NCI-H1417 (cell line): Measurements from ENCODE around the gene COMMD1.
"Not testable (repeated sequence)": the region's sequence is repeated elsewhere in the genome, so short reads cannot be mapped to it uniquely, and the experiment has no call there.

Experiments used
- DNase-seq, 3 experiments: peaks; one replicate each; lab custom pipeline; 2025; lab: John Stamatoyannopoulos, UW

COMMD1 gene

DNA sequence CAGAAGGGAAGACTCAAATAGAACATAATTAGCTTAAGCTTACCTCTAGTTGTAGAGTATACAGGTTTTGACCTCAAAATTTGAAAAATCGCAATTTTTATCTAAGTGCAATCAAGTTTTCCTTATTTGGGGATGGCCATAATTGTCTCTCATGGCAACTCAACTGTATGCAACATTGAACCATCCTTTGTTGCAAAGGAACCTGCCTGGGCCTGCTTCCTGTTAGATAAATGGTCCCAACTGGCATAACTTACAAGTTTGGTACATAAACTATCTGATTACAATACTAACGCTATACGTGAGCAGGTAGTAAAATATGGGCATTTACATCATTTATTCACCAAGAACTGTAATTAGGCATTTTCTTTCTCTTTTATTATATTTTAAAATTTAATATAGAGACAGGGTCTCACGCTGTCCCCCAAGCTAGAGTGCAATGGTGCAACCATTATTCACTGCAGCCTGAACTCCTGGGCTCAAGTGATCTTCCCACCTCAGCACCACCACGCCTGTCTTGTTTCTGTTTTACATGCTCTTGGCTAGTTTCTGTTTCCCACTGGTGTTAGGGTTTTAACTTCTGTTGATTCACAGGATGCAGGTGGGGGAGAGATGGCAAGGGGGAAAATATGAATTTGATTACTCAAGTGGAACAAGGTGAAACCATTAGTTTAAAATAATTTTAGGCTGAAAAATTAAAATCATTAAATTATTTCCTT, 235.1 kb downstream of the COMMD1 start:
- no peak for DNase-seq

DNA sequence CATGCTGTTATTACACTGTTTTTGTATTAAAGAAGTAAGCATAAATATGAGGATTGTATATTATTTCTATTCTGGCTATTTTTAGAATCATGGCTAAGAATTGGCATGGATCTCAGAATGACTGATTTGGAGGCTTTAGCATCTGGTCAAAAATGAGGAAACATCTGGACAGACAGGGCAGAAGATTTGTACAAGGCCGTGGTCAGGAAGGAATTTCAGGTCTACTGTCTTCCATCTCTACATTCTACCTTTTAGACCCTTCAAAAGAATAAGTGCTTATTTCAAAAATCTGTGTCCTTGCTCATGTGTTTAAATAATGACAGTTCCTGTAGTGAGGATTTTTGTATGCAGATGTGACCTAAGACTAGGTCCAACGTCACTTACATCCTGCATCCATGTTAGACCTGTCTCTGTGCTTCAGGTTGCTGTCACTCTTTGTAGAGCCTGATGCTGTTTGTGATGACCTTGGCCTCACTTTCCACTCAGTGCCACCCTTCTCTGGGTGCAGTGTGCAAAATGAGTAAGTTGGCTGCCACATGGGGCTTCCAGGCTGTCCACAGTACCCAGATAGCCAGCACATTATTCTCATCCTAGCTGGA, 235.8 kb downstream of the COMMD1 start:
- DNase-seq = no peak

DNA sequence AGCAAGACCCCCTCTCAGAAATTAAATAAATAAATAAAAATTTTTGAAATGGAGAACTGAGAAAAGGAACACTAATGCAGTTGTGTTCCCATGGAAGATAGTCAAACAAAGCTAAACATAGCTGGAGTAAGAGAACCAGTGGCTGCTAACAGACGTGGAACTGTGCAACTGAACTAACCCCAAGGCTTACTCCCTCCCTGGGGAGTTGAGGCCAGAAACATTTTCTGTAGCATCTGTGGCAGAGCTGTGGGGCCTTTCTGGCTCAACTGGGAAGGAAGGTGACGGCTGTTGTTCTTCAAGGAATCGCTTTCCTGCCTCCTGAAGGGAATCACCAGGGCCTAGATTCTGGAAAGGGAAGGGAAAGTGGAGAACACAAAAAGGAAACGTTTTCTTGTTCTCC, 236.6 kb downstream of the COMMD1 start:
- DNase-seq = no peak

DNA sequence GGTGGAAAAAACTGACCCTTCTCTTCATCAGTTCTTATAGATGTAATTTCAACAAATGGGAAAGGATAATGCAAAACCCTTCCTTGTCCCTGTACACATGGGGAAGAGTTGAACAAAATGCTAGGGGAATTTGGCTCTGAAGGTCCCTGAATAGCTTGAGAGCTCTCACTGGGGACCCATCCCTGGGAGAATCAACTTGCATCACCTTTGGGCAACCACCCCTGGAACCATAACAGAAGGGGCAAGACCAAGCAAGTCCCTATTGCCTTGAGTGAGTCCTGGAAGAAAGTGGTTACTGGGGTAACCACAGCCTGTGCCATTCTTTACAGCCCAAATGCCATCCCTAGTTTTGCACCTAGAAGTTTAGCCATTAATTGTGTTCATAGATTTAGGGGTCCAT, 238.2 kb downstream of the COMMD1 start:
- DNase-seq = no peak

DNA sequence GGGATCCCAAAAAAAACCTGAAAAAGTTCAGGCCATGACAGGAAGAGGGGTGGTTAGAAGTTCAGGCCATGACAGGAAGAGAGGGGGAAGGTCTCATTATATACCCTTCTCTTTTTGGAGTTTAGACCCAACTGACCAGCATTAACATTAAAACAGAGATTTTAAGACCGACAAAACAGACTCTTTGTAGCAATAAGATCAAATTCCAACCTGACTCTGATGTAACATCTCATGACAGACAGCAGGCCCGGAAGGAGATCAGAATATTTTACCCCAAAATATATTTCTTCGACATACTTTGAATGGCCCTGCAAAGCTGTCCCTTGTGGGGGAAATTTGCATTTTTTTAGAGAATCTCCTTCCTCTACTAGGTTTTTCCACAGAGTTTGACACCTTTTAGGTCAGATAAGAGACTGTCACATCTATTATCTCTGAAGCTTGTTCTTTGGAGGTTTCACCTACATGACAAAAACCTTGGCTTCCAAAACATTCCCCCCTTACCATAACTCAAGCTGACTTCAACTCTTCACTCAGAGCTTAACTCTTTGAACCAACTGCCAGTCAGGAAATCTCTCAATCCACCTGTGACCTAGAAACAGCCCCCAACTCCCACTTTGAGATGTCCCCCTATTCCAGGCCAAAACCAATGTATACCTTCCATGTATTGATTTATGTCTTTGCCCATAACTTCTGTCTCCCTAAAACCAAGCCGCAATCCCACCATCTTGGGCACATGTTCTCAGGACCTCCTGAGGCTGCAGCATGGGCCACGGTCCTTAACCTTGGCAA, 239.4 kb downstream of the COMMD1 start:
- no peak for DNase-seq

DNA sequence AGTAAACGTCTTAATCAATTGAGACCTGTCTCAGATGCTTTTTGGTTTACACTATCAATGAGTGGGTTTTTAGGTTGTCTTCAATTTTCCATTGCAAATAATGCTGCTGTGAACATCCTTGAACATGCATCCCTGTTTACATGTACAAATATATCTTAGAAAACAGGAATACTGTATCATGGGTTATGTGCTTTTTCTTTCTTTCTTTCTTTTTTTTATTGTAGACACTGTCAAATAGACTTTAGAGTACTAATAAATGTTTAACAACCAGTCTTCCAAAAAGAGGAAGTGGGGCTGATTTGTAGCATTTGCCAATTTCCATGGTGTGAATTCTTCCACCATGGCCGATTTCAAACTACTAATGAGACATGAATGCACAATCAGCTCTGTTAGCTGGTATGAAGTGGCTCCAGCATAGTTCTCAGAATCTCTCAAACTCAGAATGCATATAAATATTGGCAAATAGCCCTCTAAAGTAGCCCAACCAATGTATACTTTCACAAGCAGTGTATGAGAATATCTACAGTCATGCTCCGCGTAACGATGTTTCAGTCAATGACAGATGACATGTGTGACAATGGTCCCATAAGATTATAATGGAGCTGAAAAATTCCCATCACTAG, 240.1 kb downstream of the COMMD1 start:
- no peak for DNase-seq

DNA sequence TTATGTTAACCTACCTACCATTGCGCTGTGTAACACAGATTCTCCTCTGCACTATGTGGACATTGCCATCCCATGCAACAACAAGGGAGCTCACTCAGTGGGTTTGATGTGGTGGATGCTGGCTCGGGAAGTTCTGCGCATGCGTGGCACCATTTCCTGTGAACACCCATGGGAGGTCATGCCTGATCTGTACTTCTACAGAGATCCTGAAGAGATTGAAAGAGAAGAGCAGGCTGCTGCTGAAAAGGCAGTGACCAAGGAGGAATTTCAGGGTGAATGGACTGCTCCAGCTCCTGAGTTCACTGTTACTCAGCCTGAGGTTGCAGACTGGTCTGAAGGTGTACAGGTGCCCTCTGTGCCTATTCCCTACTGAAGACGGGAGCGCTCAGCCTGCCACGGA, 241.3 kb downstream of the COMMD1 start:
- not testable (repeated sequence) for DNase-seq

DNA sequence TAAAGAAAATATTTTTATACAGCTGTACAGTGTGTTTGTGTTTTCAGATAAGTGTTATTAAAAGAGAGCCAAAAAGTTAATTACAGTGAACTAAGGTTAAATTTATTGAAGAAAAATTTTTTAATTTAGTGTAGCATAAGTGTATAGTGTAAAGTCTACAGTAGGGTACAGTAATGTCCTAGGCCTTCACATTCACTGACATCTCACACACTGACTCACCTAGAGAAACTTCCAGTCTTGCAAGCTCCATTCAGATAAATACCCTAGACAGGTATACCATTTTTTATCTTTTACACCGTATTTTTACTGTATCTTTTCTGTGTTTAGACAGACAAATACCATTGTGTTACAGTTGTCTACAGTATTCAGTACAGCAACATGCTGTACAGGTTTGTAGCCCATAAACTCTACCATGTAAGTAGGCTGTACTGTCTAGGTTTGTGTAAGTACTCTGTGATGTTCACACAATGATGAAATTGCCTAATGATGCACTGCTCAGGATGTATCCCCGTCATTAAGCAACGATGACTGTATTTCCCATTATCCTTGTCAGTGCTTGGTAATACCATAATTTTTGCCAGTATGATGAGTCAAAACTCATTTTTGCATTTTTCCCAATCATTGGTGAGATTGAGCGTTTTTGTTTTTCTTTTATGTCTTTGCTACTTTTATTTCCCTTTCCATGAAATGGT, 242.3 kb downstream of the COMMD1 start:
- no peak for DNase-seq

DNA sequence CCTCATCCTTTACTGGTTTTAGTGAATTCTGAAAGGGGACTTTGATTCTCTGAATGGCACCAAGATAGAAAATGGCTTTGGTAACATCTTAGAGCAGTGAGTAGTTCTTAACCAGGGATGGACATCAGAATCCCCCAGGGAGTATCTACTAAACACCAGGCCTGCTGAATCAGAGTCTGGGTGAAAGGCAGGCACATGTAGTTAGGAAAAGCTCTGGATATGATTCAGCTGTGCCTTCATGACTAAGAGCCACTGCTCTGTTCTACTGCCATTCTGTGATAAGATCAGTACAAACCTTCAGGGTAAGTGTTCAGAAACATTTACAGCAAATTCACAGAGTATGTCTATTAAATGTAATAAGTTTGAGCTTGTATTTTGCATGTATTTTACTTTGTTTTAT, 244.2 kb downstream of the COMMD1 start:
- DNase-seq = no peak

DNA sequence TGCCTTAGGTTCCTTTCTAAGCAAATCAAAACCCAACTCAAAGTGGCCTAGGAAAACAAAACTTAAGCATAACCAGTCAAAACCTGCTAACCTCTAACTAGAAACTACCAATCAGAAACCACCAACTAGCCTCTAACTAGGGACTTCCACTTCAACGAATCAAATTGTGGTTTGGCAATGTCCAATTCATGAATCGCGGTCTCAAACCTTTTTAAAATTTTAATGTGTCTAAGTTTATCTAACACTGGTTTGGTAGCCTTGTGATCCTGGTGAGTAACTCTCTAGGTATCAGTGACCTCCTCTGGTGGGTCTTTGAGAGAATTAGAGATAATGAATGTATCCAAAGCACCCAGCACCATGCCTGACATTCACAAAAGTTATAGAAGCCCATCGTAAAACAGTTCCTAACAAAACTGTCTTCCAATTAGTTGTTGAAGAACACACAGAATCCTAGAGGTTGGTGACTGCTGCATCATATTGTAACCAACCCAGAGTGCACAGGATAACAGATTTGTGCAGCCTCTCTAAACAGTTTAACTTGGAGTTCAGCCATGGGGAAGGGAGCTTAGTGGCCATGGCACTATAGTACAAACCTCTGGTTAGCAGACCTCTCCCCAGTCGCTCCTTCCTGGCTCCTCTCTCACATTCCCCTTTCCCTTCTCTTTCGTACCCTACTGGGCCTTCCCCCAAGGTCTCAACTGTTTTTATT, 245.3 kb downstream of the COMMD1 start:
- DNase-seq = no peak

DNA sequence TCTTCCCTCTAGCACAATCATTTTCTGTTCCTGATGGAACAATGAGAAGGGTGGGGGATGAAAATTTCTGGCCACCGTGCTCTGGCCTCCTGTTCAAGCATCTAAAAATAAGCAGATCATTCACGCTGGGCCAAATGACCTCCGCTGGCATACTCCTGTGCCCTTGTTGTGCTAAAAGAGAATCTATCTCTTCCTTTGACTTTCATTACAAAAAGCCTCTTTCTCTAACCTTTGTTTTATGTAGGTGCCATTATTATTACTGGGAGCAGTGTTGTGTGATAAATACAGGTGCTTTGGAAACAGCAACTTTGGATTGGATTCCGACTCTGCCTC, 245.8 kb downstream of the COMMD1 start:
- DNase-seq = no peak

DNA sequence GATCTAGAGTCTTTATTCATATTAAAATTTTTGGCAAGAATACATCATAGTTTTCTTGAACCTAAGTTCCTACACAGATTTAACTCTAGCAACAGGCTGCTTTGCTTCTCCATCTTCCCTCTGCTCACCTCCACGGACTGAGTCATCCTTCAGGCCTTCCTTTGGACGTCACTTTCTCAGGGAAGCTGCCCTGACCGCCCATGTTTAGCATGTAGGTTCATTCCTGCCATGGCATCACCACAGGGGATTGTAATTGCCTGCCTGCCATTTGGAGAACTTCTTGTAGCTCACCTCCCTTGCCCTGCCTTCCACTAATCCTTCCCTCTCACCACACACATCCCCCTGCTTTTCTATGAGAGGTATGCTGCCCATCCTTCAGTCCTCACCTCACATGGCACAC, 246.5 kb downstream of the COMMD1 start:
- no peak for DNase-seq

DNA sequence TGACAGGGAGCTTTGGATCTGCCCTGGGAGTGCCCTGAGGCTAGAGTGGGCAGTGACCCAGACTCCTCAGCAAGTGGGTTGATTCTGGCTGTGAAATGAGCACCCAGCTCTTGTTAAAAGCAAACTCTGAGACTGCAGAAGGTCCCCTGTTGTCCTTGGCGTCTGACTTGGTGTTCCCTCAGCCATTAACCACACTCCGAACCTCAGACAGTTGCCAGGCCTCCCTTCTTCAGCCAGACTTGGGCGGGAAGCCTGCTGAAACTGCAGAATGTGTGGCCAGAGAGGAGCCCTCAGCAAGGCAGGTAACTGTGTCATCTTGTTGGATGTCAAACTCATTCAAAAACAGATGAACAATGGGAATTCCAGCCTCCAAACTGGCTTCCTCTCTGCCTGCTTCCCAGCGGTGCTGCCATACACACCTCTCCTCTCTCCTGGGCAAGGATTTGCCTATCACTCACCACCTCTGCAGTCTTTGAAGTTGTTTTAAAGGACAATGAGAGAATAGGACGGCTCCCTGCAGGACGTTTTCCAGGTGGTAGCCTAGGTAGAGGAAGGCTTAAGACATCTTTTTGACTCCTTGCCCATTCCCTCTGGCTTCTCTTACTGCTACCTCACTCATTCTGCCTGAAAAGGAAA, 251.5 kb downstream of the COMMD1 start:
- DNase-seq = no peak

DNA sequence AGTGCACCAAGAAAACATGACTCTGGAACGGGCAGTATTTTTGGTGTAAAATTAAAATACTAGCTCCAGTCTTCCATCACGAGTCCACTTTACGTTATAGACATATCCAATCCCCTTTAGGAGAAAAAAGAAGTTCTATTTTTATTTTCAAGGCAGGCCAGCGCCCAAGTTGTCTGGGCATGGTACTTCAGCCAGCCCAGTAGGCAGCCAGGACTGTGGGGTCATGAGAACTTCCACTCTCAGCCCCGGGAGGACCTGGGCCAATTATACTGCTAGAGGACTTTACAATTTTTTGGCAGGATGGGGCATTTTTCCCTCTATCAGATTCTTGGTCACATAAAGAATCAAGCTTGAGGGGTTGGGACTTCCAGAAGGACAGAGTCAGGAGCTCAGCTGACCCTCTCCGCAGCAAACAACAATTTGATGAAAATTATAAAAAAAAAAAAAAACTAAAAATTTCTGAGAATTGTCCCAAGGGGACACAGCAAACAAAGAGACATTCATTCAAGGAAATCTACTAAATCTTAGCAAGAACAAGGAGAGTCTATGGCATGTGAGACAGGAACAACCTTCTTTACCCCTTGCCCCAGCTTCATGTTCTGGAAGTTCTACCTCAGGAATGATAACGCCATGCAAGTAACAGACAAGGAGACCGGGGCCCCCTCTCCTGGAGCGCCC, 253.1 kb downstream of the COMMD1 start:
- no peak for DNase-seq

DNA sequence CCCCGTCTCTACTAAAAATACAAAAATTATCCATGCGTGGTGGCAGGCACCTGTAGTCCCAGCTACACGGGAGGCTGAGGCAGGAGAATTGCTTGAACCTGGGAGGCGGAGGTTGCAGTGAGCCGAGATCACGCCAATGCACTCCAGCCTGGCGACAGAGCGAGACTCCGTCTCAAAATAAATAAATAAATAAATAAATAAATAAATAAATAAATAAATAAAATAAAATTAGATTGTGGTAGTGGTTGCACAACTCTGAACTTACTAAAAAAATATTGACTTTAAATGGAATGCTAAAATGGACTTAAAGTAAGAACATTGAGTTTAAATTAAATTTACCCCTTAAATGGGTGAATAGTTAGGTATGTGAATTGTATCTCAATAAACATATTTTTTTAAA, 255.2 kb downstream of the COMMD1 start:
- not testable (repeated sequence) for DNase-seq

DNA sequence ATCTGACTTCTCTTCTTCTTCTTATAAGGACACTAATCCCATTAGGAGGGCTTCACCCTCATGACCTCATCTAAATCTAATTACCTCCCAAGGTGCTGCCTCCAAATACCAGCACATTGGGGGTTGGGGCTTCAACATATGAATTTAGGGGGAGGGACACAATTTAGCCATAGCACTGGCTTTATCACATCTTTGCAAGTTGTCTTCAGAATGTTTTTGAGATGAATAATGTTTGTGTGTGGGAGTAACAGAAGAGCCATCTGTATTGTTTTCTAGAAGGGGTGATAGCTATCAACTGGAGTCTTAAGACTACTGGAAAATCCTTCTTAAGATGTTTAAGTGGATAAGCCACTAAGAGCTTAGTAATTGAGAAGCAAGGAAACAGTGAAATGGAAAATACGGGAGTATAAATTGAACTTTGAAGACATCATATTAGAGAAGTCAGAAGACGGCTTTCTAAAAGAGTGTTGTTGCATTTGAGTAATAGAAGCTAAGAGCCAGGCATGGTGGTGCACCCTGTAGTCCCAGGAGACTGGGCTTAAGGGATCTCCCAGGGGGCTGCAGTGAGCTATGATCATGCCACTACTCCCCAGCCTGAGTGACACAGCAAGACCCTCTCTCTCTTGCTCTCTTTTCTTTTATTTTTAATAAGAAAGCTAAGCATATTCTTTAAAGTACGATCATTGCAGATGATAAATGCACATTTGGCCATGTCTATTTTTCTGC, 257.8 kb downstream of the COMMD1 start:
- no peak for DNase-seq

DNA sequence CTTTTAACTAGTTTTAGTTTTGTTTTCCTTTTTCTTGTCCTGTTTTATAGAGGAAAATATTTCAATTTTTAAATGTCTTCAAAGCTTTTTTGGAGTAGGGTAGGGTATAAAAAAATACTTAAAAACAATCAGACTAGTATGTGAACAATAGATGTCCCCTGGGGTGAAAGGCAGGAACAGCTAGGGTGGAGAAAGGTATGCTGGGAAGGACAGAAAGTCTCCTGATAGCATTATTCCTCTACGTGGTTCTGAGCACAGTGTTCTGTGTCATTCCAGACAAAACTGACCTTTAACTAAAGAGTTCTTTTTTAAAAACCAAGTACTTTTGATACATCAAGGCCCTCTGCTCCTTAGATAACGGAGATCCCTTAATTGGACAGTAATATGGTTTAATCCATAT, 258.4 kb downstream of the COMMD1 start:
- DNase-seq = no peak

DNA sequence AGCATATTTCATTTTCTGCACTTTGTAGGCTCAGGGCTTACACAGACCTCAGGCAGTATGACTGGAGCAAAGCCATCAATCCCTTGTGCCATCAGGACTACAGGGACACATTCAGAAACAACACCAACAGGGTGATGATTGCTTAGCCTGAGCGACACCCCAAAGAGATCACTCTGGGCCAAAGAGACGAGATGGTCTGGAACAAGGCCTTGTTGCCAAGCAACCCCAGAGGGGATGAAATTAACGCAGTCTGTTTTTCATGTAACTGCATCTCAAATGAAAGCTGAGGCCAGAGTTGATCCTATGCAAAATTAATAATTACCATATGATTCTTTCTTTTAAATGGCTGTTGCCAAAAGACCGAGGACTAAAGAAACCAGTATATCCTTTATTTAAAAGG, 270.3 kb downstream of the COMMD1 start:
- peak in 2 of 3 experiments; percentile 58 to 79 for DNase-seq

DNA sequence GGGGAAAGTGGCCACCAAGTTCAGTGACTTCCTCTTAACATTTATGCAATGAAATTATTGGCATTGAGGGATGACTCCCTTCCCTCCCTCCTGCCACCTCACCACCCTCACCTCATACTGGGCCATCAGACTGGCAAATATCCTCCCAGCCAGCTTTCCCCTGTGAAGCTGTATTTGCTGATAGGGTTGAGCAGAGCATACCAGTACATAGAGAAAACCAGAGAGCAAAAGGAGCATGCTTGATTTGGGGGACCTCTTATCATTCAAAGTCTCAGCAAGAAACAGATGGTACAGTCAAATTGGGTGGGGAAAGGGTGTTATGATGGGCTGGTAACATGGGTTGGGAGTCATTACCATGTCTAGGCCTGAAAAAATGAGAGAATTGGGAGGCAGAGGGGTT, 271.3 kb downstream of the COMMD1 start:
- peak in 1 of 3 experiments; percentile 11 for DNase-seq
